Breast epithelium (tissue), 3 donors: ENCODE results near the gene MFAP2.

Source experiments
- POLR2A ChIP-seq: fragments of 450-650 bp; IDR thresholded peaks from one replicate; pipeline ENCODE4 v1.6.1; 2016; ENCODE audit warnings: antibody characterized with exemption, mild to moderate bottlenecking, moderate library complexity
- POLR2AphosphoS5 ChIP-seq, 3 donors: sonication (generic); formaldehyde crosslinking; IDR thresholded peaks; one replicate each; pipeline ENCODE4 v1.6.1; 2017; ENCODE audit warnings: antibody characterized with exemption in 3 of 3
- TF ChIP-seq, protein P1 (sequence below), 3 donors: fragments of 450-650 bp; IDR thresholded peaks; one replicate each; pipeline ENCODE4 v1.5.1; 2016 to 2017; ENCODE audit warnings: antibody characterized with exemption in 3 of 3, mild to moderate bottlenecking in 3 of 3, moderate library complexity in 3 of 3

DNA sequence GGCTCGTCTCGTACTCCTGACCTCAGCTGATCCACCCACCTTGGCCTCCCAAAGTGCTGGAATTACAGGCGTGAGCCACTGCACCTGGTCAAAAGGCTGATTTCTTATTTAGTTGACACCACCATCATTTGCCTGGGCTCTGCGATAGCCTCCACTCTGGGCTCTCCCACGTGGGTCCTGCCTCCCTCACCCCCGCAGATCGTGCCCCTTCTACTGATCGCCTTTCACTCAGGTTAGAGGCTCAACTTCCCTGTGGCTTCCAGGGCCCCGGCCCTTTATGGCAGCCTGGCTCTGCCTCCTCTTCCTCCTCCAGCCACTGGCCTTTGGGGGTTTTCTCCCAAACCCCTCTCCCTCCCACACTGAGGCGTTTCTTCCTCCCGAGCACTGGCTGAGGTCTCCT lies 2.5 kb upstream of the MFAP2 start:
- TF ChIP-seq, protein P1, sequence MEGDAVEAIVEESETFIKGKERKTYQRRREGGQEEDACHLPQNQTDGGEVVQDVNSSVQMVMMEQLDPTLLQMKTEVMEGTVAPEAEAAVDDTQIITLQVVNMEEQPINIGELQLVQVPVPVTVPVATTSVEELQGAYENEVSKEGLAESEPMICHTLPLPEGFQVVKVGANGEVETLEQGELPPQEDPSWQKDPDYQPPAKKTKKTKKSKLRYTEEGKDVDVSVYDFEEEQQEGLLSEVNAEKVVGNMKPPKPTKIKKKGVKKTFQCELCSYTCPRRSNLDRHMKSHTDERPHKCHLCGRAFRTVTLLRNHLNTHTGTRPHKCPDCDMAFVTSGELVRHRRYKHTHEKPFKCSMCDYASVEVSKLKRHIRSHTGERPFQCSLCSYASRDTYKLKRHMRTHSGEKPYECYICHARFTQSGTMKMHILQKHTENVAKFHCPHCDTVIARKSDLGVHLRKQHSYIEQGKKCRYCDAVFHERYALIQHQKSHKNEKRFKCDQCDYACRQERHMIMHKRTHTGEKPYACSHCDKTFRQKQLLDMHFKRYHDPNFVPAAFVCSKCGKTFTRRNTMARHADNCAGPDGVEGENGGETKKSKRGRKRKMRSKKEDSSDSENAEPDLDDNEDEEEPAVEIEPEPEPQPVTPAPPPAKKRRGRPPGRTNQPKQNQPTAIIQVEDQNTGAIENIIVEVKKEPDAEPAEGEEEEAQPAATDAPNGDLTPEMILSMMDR (IDR thresholded peaks at IDR 0.05), result no peak
- no peak for TF ChIP-seq POLR2A
- TF ChIP-seq POLR2AphosphoS5 (IDR thresholded peaks at IDR 0.05), result no peak
